Measurements from ENCODE around the gene OR6S1. TPM values are rescaled to one million over a fixed set of nuclear protein-coding genes. Genes with fewer than 3 reads are reported as not detected.

The OR6S1 gene
- total RNA-seq, 1 experiment from 2014 or later = not detected

DNA sequence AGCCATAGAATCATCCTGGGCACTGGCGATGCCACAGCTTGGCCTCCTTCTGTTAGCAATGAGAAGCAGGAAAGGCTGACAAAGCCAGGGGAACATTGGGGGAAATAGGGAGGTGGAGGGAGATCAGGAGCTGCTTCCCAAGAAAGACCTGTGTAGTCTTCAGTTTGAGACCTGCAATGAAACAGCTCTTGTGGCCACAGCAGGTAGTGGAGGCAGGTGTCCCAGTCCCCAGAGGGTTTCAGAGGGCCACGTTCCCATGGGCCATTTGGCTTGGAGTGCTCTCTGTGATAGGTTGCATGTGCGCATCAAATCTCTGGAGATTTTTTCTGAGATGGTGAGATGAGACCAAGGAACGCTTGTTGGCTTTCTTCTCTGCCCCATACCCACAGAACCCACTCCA is 14.4 kb upstream of the OR6S1 start:
- TF ChIP-seq EZH2phosphoT487 (IDR thresholded peaks at IDR 0.05; ENCODE audit: borderline replicate concordance, low read length) (no peak), EZH2 (IDR thresholded peaks at IDR 0.05; ENCODE audit: low read length, unreplicated experiment) (no peak)
- TF ChIP-seq, protein P1, sequence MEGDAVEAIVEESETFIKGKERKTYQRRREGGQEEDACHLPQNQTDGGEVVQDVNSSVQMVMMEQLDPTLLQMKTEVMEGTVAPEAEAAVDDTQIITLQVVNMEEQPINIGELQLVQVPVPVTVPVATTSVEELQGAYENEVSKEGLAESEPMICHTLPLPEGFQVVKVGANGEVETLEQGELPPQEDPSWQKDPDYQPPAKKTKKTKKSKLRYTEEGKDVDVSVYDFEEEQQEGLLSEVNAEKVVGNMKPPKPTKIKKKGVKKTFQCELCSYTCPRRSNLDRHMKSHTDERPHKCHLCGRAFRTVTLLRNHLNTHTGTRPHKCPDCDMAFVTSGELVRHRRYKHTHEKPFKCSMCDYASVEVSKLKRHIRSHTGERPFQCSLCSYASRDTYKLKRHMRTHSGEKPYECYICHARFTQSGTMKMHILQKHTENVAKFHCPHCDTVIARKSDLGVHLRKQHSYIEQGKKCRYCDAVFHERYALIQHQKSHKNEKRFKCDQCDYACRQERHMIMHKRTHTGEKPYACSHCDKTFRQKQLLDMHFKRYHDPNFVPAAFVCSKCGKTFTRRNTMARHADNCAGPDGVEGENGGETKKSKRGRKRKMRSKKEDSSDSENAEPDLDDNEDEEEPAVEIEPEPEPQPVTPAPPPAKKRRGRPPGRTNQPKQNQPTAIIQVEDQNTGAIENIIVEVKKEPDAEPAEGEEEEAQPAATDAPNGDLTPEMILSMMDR (conservative IDR thresholded peaks at IDR 0.05; ENCODE audit: low read depth, low read length) = no peak
- no peaks in the 10 kb centered on the region for H3K9me2 ChIP-seq (replicated peaks; ENCODE audit: low read length)
- no peaks in the 10 kb centered on the region for H3K36me3 ChIP-seq (ENCODE audit: low read depth, low read length)
- H3K27ac ChIP-seq (ENCODE audit: low read length) = no peak overlapping the region
- H3K79me2 ChIP-seq (ENCODE audit: low read length) = no peaks in the 10 kb centered on the region
- H3K4me2 ChIP-seq (ENCODE audit: low read length) = no peak overlapping the region
- ChIA-PET CTCF (no interaction called here), POLR2A (ENCODE audit: unreplicated experiment) (no interaction called here)
- intact Hi-C loops (cut with micrococcal nuclease) = no loop called here
- H3K4me1 ChIP-seq (ENCODE audit: insufficient read depth, low read length) = no peaks in the 10 kb centered on the region
- ATAC-seq = no peak
- no peaks in the 10 kb centered on the region for H3F3A ChIP-seq (ENCODE audit: low read length, unreplicated experiment)
- H4K20me1 ChIP-seq (ENCODE audit: low read length) = no peaks in the 10 kb centered on the region
- H2AFZ ChIP-seq (ENCODE audit: low read length) = no peak overlapping the region
- H3K27me3 ChIP-seq (ENCODE audit: low read length) = peaks cover 36% of the 10 kb centered on the region
- no peak overlapping the region for H3K9ac ChIP-seq (ENCODE audit: low read length)
- no peak for DNase-seq
- no peak overlapping the region for H3K4me3 ChIP-seq (ENCODE audit: low read length)
- H3K9me3 ChIP-seq (ENCODE audit: low read length) = no peaks in the 10 kb centered on the region
- no TSS peak for BruUV-seq (replicated peaks)

DNA sequence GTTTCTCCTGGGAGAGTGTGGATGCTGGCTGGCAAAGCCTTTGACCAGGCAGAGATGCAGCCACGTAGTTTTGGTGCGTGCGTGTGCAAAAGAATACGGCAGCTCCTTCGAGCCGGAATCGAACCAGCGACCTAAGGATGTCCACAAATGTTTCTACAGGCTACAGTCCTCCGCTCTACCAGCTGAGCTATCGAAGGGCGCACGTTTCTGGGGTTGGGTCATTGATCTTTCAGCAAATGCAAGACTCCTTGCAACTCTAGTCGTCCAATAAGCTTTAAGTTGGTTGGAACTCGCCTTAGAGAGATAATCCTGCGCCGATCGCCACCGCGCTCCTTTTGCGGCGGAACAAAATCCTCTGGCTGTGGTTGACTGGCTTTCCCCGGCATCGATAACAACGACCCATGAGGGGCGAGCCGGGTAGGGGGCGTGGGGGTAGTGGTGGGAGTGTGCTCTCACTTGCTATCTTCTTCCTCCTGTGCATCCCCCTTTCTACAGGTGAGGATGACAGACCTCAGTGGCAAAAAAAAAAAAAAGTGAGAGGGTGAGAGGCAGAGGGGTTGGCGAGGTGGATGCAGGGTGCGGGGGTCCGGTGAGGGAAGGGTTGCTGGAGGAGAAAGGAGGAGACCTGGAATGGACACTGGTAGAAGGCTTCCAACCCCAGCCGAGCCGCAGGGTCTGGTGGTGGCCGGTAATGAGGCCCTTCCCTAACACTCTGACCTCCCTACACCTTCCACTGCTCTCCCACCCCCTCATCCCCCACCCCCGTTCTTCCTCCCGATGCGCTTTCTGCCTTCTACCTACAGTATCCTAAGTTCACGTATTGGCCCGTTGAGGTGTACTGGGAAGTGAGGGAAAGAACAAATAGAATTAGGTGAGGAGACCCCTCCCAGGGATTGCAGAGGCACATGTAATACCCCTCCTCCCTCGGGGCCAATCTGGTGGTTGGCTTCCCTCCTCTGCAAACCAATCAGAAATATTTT is 11.8 kb upstream of the OR6S1 start:
- Histone ChIP-seq H4K20me1 (ENCODE audit: low read length) (no peaks in the 10 kb centered on the region), H3K27ac (ENCODE audit: low read length) (no peak overlapping the region), H2AFZ (ENCODE audit: low read length) (no peak overlapping the region), H3F3A (ENCODE audit: low read length, unreplicated experiment) (no peaks in the 10 kb centered on the region), H3K9me3 (ENCODE audit: low read length) (no peaks in the 10 kb centered on the region), H3K9me2 (replicated peaks; ENCODE audit: low read length) (no peaks in the 10 kb centered on the region), H3K4me1 (ENCODE audit: insufficient read depth, low read length) (no peaks in the 10 kb centered on the region), H3K27me3 (ENCODE audit: low read length) (peaks cover 36% of the 10 kb centered on the region), H3K36me3 (ENCODE audit: low read depth, low read length) (no peaks in the 10 kb centered on the region), H3K9ac (ENCODE audit: low read length) (no peak overlapping the region), H3K4me2 (ENCODE audit: low read length) (no peak overlapping the region), H3K4me3 (ENCODE audit: low read length) (no peak overlapping the region), H3K79me2 (ENCODE audit: low read length) (no peaks in the 10 kb centered on the region)
- CTCF ChIA-PET = interaction anchor here (0.6 to 0.7 kb wide), 2 partner anchors 44 to 465 kb away, joined by 4 to 12 read pairs; no protein-coding TSS in a partner anchor
- POLR2A ChIA-PET (ENCODE audit: unreplicated experiment) = no interaction called here
- TF ChIP-seq, protein P1 (conservative IDR thresholded peaks at IDR 0.05; ENCODE audit: low read depth, low read length) = no peak
- no peak for TF ChIP-seq EZH2phosphoT487 (IDR thresholded peaks at IDR 0.05; ENCODE audit: borderline replicate concordance, low read length)
- no peak for TF ChIP-seq EZH2 (IDR thresholded peaks at IDR 0.05; ENCODE audit: low read length, unreplicated experiment)
- no peak for DNase-seq
- BruUV-seq (replicated peaks) = no TSS peak
- intact Hi-C loops (cut with micrococcal nuclease) = no loop called here
- ATAC-seq = no peak

DNA sequence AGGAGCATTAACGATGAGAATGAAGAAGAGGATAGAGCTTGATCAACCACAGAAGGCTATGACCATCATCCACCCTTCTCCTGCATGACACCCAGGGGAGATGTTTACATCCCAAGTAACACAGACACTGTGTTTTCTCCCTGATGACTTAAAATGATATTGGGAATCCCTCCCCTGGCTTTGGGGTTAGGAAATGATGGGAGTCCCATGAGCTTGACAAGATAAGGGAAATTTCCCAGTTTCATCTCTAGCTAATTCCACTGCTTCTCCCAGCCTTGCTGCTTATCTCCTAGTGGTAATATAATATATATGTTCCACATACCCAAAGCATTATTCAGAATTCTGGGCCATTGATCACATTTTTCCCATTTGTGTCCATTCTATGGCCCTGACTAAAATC is 4.0 kb upstream of the OR6S1 start:
- CTCF ChIA-PET = no interaction called here

More for the DNA sequence above, 4.0 kb upstream of the OR6S1 start:
- DNase-seq (no peak), ATAC-seq (no peak)
- Histone ChIP-seq H3K9me2 (replicated peaks; ENCODE audit: low read length) (no peaks in the 10 kb centered on the region), H3K36me3 (ENCODE audit: low read depth, low read length) (no peaks in the 10 kb centered on the region), H3K27ac (ENCODE audit: low read length) (no peak overlapping the region), H2AFZ (ENCODE audit: low read length) (no peak overlapping the region), H3F3A (ENCODE audit: low read length, unreplicated experiment) (no peaks in the 10 kb centered on the region), H3K9me3 (ENCODE audit: low read length) (no peaks in the 10 kb centered on the region), H3K4me2 (ENCODE audit: low read length) (no peak overlapping the region), H3K27me3 (ENCODE audit: low read length) (peaks cover 15% of the 10 kb centered on the region), H3K4me3 (ENCODE audit: low read length) (no peak overlapping the region), H3K4me1 (ENCODE audit: insufficient read depth, low read length) (no peaks in the 10 kb centered on the region), H3K79me2 (ENCODE audit: low read length) (no peaks in the 10 kb centered on the region), H4K20me1 (ENCODE audit: low read length) (no peaks in the 10 kb centered on the region), H3K9ac (ENCODE audit: low read length) (no peak overlapping the region)
- TF ChIP-seq EZH2 (IDR thresholded peaks at IDR 0.05; ENCODE audit: low read length, unreplicated experiment) (no peak), EZH2phosphoT487 (IDR thresholded peaks at IDR 0.05; ENCODE audit: borderline replicate concordance, low read length) (no peak)
- TF ChIP-seq, protein P1 (conservative IDR thresholded peaks at IDR 0.05; ENCODE audit: low read depth, low read length) = no peak
- no TSS peak for BruUV-seq (replicated peaks)
- intact Hi-C loops (cut with micrococcal nuclease) = no loop called here
- POLR2A ChIA-PET (ENCODE audit: unreplicated experiment) = no interaction called here
